ENCODE data around the gene SNX7.

SNX7 gene

DNA sequence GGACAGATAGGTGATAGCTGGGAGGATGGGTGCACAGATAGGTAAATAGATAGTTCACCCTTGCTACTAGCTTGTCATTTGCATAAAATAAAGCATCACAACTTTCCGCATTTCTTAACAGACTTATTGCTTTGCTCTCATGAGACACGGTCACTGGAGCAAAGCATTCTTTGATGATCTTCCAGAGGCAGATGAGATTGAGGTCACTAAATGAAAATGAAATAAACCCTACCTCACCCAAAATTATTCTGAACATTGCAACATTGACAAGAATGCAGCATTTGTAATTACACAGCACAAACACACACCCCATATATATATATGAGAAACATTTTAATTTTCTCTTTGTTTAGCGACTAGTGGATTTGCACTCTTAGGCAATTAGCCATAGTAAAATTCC, 107.6 kb downstream of the SNX7 start:
- DNase-seq (ENCODE audit: low read depth) = no peak

DNA sequence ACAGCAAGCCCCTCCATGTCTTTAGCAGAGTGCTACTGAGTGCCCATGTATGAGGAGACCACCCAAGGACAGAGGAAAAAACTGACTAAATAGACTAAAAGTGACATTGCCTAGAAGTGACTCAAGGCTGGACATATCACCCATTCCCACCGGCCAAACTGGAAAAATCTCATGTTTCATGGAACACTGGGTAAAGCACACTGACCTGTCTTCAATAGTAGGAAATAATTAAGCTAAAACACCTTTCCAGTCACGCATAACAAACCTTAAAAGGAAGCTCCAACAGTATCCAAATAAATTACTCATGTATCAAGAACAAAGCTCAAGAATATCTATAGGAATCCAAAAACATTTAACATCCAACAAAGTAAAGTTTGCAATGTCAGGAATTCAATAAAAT, 120.4 kb downstream of the SNX7 start:
- no peak for DNase-seq (ENCODE audit: low read depth)

DNA sequence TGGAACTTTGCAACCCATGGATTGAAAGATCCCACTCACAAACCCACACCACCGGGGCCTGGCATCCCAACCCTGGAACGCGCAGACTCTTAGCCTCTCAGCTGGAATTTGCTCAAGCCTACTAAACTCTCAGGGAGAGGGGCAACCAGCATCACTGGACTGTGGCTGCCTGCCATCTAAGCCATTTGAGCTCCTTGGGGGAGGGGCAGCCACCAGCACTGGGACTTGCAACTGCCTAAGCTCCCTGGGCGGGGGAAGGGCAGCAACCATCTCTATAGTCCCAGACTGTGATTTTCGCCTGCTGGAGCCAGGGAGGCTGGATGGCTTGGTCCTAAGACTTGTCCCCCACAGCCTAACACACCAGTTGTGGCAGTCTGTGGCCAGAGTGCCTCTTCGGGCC, 122.3 kb downstream of the SNX7 start:
- no peak for DNase-seq (ENCODE audit: low read depth)

DNA sequence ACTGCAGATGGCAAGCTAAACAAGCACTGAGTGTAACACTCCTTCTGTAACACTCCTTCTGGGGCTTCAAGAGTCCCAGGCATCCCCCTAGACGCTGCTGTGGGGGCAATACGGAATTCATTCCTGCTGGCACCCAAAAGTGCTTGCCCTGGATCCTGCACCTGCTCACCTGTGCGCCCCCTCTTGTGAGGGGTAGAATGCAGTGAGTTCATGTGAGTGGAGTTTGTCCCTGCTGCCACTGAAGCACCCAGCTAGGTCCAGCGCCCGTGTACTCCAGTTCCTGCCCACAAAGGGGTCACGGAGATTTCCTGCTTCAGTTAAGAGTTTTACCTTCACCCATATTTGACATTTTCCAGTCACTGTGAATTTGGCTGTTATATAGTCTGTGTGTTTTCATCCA, 130.0 kb downstream of the SNX7 start:
- no peak for DNase-seq (ENCODE audit: low read depth)

DNA sequence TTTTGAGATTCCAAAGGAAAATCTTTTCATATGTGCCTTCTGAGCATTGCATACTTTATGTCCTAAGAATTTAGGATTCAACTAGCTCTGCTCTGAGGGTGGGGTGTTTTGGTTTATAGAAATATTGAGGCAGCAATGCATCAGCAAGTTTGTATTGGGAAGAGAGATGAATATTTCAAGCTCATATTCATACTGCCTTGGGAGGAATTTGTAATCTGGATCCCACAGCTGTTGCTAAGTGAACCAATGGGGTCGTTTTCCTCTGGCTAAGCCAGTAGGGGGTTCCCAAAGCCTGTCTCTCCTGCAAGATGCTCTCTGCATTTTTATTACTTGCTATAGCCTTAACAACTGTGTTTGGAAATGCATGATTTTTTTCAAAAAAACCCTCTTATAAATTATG, 130.6 kb downstream of the SNX7 start:
- DNase-seq (ENCODE audit: low read depth) = peak; percentile 25

DNA sequence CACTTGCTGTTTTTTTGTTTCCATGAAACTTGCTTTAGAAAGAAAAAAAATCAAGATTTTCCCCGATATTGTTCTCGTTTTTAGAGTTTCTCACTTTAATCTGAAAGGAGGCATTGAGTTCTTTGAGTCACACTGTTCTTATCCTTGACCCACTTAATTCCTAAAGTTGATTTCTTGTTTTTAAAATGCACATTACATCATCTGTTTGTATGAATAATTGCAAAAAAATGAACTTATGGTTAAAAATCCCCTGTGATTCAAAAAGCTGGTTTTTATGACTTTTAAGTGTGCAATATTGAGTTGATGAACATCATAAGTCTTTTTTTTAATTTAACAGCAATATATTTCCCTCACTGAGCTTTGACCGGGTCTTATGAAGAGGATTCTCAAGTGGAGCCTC, 131.6 kb downstream of the SNX7 start:
- DNase-seq (ENCODE audit: low read depth) = no peak

DNA sequence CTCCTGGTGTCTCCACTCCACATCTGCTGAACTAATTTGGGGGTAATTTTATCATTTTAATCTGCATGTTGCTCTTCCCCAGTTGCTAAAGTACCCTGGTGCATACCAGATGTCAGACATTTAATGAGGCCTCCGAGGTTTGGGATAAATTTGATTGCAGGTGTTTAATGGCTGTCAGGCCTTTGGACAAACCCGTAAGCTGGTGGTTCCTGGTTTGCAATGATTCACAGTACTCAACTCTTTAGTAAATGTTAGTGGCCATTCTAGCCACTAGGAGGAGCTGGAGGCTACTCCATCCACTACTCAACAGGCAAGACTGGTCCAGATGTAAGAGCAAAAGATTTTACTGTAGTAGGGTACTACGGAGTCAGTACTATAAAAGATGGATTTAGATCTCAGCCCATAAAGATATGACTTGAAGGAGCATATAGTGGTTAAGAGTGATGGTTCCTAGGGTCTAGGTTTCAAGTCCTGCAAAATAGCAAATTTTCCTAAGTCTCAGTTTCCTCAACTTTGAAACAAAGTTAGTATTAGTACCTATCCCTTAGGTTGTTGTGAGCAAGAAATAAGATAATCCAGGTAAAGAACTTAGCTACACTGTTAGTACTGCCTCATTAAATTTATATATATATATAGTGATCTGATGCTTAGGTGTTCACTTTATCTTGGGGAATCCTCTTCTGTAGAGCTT, 132.8 kb downstream of the SNX7 start:
- peak; percentile 73 for DNase-seq (ENCODE audit: low read depth)

DNA sequence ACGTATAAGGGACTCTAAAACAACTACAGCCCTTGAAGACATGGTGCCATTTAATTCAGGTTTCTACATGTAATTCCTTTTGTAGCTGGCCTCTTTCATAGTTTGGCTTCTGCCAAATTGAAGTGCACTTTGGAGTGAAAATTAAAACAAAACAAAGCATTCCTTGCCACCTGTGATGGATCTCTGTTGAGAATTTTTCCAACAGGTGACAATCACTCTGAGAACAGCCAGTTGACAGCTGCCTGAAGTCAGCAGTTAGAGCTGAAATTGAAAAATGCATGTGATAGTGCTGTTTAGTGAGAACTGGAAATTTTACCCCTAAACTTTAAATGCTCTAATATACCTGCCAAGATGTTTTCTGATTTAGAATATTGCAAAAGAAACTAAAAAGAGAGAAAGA, 134.5 kb downstream of the SNX7 start:
- DNase-seq (ENCODE audit: low read depth) = no peak

DNA sequence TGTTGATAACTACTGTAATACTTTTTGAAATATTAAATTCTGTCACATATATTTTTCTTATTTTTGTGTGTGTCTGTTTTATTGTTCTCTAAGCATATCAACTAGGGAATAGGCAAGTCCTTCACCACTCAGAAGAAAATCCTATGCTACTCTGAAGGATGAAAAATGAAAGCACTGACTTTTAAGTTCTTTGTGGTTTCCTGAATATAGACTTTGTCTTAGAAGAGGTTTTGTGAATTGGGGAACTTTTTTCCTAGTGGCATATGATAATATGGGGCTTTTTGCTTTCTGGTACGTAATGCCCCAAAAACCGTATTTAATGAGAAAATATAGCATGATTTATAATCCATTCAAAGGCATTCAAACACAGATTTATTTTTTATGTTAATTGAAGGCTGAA, 136.0 kb downstream of the SNX7 start:
- no peak for DNase-seq (ENCODE audit: low read depth)

Data from iris pigment epithelial cell (primary cell).